Coronary artery (tissue), 2 donors: ENCODE data around the gene DIP2C.
A peak's percentile ranks its signal among the peaks of the same experiment; 100 is the strongest.

Experiments used
- DNase-seq: peaks from one replicate; pipeline ENCODE4 v3.0.0-alpha.2; 2017; ENCODE audit warnings: low spot score
- H3K27ac ChIP-seq, 2 donors: fragments of 200-600 bp; sonication (generic); one replicate each; pipeline ENCODE4 v1.5.1; 2016 to 2019
- H3K4me3 ChIP-seq: fragments of 200-600 bp; sonication (generic); 2 replicates; pipeline ENCODE4 v1.5.1; 2016; ENCODE audit warnings: mild to moderate bottlenecking, moderate library complexity
- CTCF ChIP-seq: fragments of 200-600 bp; sonication (generic); IDR thresholded peaks from one replicate; pipeline ENCODE4 v1.5.1; 2019; ENCODE audit warnings: antibody characterized with exemption

Gene DIP2C

GRCh38 chr10:609262-609658, 80.2 kb downstream of the DIP2C start:
- DNase-seq: no peak
- H3K27ac ChIP-seq: peak overlapping the region in 1 of 2 donors; percentile 1
- H3K4me3 ChIP-seq: no peak overlapping the region
- TF ChIP-seq CTCF: no peak

- TF ChIP-seq CTCF: no peak
- peak overlapping the region; percentile 1 to 10 for H3K27ac ChIP-seq
These were observed 80.9 kb downstream of the DIP2C start for GRCh38 chr10:608331-609261.

GRCh38 chr10:607545-608185, 81.8 kb downstream of the DIP2C start:
- H3K4me3 ChIP-seq: no peak overlapping the region
- no peak for TF ChIP-seq CTCF
- no peak overlapping the region for H3K27ac ChIP-seq
- DNase-seq: no peak

More at GRCh38 chr10:608331-609261, 80.9 kb downstream of the DIP2C start:
- no peak for DNase-seq
- no peak overlapping the region for H3K4me3 ChIP-seq

- DNase-seq: no peak
- no peak overlapping the region for H3K4me3 ChIP-seq
- H3K27ac ChIP-seq: no peak overlapping the region
- no peak for TF ChIP-seq CTCF
These were observed 82.5 kb downstream of the DIP2C start for GRCh38 chr10:606762-607544.

GRCh38 chr10:605632-606325, 83.7 kb downstream of the DIP2C start:
- Histone ChIP-seq H3K27ac (no peak overlapping the region), H3K4me3 (no peak overlapping the region)
- no peak for TF ChIP-seq CTCF
- DNase-seq: no peak

- no peak overlapping the region for H3K27ac ChIP-seq
- H3K4me3 ChIP-seq: no peak overlapping the region
- no peak for TF ChIP-seq CTCF
- DNase-seq: no peak
These were observed 84.5 kb downstream of the DIP2C start for GRCh38 chr10:604716-605631.
